ENCODE data around the gene GLCE.
A peak's percentile ranks its signal among the peaks of the same experiment; 100 is the strongest.
"Not testable (repeated sequence)": the region's sequence is repeated elsewhere in the genome, so short reads cannot be mapped to it uniquely, and the experiment has no call there.

GLCE gene

GRCh38 chr15:69161079-69161877 is 843 bp downstream of the GLCE start:
- DNase-seq = no peak

- no peak for DNase-seq
Observed at GRCh38 chr15:69161878-69162213, 1.4 kb downstream of the GLCE start.

GRCh38 chr15:69163141-69163669 is 2.8 kb downstream of the GLCE start:
- DNase-seq = no peak

GRCh38 chr15:69164807-69165636 is 4.6 kb downstream of the GLCE start:
- no peak for DNase-seq

GRCh38 chr15:69165637-69166025 is 5.2 kb downstream of the GLCE start:
- no peak for DNase-seq

GRCh38 chr15:69167218-69167846 is 6.9 kb downstream of the GLCE start:
- DNase-seq = no peak

- DNase-seq = not testable (repeated sequence)
Observed at GRCh38 chr15:69168361-69168760, 7.9 kb downstream of the GLCE start.

- not testable (repeated sequence) for DNase-seq
Observed at GRCh38 chr15:69169540-69169939, 9.1 kb downstream of the GLCE start.

- peak; percentile 31 for DNase-seq
Observed at GRCh38 chr15:69170597-69170996, 10.2 kb downstream of the GLCE start.

- DNase-seq = no peak
Observed at GRCh38 chr15:69172847-69173246, 12.4 kb downstream of the GLCE start.

GRCh38 chr15:69175536-69175935 is 15.1 kb downstream of the GLCE start:
- DNase-seq = no peak

- no peak for DNase-seq
Observed at GRCh38 chr15:69181424-69181823, 21.0 kb downstream of the GLCE start.

GRCh38 chr15:69185216-69185615 is 24.8 kb downstream of the GLCE start:
- no peak for DNase-seq

GRCh38 chr15:69185706-69186105 is 25.3 kb downstream of the GLCE start:
- DNase-seq = no peak

- DNase-seq = no peak
Observed at GRCh38 chr15:69189157-69189556, 28.7 kb downstream of the GLCE start.

- DNase-seq = no peak
Observed at GRCh38 chr15:69190091-69190490, 29.7 kb downstream of the GLCE start.

- DNase-seq = no peak
Observed at GRCh38 chr15:69190504-69190903, 30.1 kb downstream of the GLCE start.

GRCh38 chr15:69194025-69194827 is 33.8 kb downstream of the GLCE start:
- no peak for DNase-seq

GRCh38 chr15:69194854-69195253 is 34.4 kb downstream of the GLCE start:
- no peak for DNase-seq

GRCh38 chr15:69200832-69201745 is 40.7 kb downstream of the GLCE start:
- DNase-seq = no peak

- DNase-seq = no peak
Observed at GRCh38 chr15:69206079-69206478, 45.6 kb downstream of the GLCE start.

GRCh38 chr15:69209661-69210060 is 49.2 kb downstream of the GLCE start:
- no peak for DNase-seq
